Measurements from ENCODE around the gene RAB35.

Gene RAB35

DNA sequence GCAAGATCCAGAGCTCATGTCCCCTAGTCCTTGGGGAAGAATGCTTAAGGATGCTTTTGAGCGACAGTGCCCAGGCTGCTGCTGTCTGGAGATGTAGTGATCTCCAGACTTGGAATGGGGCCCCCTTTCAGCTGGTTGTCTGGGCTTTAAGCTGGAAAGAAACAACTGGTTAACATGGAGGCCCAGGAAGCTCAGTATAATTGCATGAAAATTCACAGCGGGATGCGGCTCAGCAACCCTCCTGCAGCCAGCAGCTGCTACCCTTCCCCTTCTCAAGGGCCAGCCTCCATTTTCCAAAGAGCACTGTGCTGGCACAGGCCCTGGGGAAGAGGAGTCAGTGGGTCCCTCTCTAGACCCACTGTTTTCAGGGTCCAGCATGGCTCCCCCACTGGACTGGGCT lies 26.3 kb downstream of the RAB35 start:
- DNase-seq (ENCODE audit: low read depth): no peak
- no peak overlapping the region for H3K4me3 ChIP-seq (replicated peaks; ENCODE audit: low read depth, low read length)
- TF ChIP-seq, protein P1, sequence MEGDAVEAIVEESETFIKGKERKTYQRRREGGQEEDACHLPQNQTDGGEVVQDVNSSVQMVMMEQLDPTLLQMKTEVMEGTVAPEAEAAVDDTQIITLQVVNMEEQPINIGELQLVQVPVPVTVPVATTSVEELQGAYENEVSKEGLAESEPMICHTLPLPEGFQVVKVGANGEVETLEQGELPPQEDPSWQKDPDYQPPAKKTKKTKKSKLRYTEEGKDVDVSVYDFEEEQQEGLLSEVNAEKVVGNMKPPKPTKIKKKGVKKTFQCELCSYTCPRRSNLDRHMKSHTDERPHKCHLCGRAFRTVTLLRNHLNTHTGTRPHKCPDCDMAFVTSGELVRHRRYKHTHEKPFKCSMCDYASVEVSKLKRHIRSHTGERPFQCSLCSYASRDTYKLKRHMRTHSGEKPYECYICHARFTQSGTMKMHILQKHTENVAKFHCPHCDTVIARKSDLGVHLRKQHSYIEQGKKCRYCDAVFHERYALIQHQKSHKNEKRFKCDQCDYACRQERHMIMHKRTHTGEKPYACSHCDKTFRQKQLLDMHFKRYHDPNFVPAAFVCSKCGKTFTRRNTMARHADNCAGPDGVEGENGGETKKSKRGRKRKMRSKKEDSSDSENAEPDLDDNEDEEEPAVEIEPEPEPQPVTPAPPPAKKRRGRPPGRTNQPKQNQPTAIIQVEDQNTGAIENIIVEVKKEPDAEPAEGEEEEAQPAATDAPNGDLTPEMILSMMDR (IDR thresholded peaks at IDR 0.05; ENCODE audit: low read length, missing control alignments): no peak

DNA sequence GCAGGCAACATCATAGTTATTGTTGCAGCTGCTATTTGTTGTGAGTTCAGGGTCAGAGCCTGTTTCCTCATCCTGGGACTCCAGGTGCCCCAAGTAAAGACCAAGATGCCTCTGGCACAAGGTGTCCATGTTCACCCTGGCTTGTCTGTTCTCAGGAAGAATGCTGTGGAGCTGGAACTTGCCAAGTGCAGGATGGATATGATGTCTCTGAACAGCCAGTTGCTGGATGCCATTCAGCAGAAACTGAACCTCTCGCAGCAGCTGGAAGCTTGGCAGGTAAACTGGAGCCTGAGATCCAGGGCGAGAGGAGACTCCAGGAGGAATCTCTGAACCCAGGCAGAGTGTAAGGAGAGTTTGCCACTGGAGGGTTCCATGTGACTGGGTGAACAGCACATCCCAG lies 26.8 kb downstream of the RAB35 start:
- no peak for DNase-seq (ENCODE audit: low read depth)
- TF ChIP-seq, protein P1 (IDR thresholded peaks at IDR 0.05; ENCODE audit: low read length, missing control alignments): no peak
- no peak overlapping the region for H3K4me3 ChIP-seq (replicated peaks; ENCODE audit: low read depth, low read length)

DNA sequence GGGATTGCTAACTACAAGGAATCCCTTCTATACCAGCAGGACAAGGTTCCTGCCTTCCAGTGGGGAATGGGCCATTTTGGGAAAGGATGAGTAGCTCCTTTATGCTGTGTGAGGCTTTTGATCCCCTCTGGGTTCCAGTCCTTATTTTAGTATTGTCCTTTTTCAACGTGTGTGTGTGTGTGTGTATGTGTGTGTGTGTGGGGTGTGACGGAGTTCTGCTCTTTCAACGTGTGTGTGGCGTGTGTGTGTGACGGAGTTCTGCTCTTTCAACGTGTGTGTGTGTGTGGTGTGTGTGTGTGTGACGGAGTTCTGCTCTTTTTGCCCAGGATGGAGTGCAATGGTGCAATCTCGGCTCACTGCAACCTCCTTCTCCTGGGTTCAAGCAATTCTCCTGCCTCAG lies 27.4 kb downstream of the RAB35 start:
- no peak for DNase-seq (ENCODE audit: low read depth)
- H3K4me3 ChIP-seq (replicated peaks; ENCODE audit: low read depth, low read length): no peak overlapping the region
- TF ChIP-seq, protein P1 (IDR thresholded peaks at IDR 0.05; ENCODE audit: low read length, missing control alignments): no peak

DNA sequence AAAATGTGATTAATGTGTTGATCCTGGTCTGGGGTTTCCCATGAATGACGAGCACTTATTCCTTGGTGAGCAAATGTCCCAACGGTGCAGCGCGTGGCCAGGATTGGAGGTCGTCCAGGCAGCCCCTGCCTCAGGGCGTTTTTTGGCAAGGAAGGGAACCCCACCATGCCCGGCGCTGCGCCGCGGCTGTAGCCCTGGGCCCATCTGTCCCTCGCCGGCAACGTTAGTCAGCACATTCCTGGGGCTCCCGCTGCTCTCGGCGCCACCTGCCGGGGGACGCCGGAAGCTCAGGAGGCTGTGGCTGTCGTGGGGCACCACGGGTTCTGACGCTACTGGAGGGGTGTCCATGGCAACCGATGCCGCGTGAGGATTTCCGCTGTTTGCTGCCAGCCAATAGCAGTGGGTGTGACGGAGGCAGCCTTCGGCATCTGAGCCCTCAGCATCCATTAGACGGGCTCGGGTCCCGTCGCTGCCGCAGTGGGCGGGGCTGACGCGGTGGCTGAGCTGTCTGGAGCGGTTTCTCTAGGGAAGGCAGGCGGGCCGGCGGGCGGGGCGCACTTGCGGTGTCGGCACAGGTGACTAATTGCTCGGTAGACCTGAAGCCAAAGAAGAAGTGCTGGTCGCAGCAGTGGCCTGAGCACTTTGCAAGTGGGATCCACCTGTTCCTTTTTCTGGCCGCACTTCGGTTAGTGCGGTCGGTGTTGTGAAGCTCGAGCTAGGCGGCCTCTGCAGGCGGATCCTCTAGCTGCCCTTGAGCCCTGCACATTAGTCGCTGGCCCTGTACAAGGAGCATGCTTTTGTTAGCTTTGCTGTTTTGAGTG lies 29.5 kb downstream of the RAB35 start:
- DNase-seq (ENCODE audit: low read depth): peak; percentile 99
- H3K4me3 ChIP-seq (replicated peaks; ENCODE audit: low read depth, low read length): peak overlapping the region; percentile 55
- TF ChIP-seq, protein P1 (IDR thresholded peaks at IDR 0.05; ENCODE audit: low read length, missing control alignments): peak; percentile 91

DNA sequence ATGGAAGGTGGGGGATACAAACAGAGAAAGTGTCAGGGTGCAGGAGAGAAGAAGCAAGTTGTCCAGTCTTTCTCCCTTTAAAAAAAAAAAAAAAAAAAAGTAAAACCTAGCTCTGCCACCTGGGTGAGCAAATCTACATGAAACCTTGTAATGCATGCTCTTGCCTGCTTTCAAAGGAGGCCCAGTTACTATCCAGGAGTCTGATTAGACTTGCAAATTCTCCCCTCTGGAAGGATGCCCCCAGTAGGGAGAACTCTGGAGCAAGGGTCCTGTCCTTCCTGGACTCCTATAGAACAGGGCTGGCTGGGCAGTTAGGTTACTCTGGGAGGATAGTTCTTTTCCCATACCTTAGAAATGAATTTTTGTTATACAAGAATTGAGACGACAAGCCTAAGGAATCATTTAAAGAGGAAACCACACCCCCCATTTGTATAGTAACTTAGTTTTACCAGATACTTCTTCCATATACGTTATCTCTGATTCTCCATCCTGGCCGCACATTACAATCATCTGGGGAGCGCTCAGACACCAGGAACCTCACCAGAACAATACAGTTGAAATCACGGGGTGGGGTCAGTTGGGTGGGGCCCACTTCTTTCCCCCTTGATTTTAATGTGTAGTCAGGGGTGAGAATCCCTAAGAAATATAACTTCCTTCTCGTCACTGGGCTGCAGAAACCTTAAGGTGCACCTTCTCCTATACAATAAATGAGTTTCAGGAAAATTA lies 30.5 kb downstream of the RAB35 start:
- H3K4me3 ChIP-seq (replicated peaks; ENCODE audit: low read depth, low read length): no peak overlapping the region
- no peak for DNase-seq (ENCODE audit: low read depth)
- TF ChIP-seq, protein P1 (IDR thresholded peaks at IDR 0.05; ENCODE audit: low read length, missing control alignments): no peak

DNA sequence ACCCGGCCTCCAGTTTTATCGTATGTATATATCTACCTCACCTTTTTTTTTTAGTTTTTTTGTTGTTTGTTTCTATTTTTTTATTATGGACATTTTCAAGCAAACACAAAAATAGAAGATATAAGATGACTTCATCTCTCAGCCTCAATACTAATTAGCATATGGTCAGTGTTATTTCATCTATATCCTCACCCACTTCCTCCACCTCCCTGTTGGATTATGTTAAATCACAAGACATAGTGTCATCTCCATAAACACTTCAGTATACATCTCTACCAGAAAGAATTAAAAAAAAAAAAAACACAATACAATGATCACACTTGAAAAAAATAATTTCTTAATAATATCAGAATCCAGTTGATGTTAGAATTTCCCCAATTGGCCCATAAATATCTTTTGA lies 34.9 kb downstream of the RAB35 start:
- no peak for DNase-seq (ENCODE audit: low read depth)
- no peak overlapping the region for H3K4me3 ChIP-seq (replicated peaks; ENCODE audit: low read depth, low read length)
- TF ChIP-seq, protein P1 (IDR thresholded peaks at IDR 0.05; ENCODE audit: low read length, missing control alignments): no peak

All from fibroblast of pulmonary artery (primary cell).